Right lobe of liver (tissue), 4 donors: Measurements from ENCODE around the gene ASL.

ENCODE experiments used
- POLR2A ChIP-seq: fragments of 450-650 bp; IDR thresholded peaks from one replicate; pipeline ENCODE4 v1.6.1; 2017; ENCODE audit warnings: antibody characterized with exemption, mild to moderate bottlenecking
- TF ChIP-seq, protein P1 (sequence below), 4 donors: fragments of 200-600 bp in 3 of 4; fragments of 450-650 bp in 1 of 4; IDR thresholded peaks; one replicate each; pipeline versions ENCODE4 v1.5.1 to v1.8.0; 2016 to 2022; ENCODE audit warnings: antibody characterized with exemption in 4 of 4, mild to moderate bottlenecking in 2 of 4
- donor health status: DM: no; HTN: no; CAD: no.
- donor health status: DM: no; HTN: no; CAD: no.
- donor health status: DM: no; HTN: yes; CAD: no.

DNA sequence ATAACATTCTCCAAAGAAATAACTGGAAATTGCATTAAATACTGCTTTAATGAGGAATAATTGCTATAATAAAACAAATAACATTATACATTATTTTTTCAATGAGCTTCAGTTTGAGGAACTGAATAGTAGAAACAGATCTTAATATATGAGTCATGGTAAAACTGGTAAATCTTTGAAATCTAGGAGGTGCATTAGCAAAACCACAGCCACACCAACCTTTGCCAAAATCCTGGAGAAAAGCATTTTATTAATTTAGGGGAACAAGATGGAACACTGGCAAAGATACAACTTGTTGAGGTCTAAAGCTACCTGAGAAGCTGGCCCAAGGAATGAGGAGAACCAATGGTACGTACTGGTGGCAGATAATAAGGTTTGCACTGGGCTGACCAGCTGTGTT, 5.4 kb upstream of the ASL start:
- TF ChIP-seq, protein P1, sequence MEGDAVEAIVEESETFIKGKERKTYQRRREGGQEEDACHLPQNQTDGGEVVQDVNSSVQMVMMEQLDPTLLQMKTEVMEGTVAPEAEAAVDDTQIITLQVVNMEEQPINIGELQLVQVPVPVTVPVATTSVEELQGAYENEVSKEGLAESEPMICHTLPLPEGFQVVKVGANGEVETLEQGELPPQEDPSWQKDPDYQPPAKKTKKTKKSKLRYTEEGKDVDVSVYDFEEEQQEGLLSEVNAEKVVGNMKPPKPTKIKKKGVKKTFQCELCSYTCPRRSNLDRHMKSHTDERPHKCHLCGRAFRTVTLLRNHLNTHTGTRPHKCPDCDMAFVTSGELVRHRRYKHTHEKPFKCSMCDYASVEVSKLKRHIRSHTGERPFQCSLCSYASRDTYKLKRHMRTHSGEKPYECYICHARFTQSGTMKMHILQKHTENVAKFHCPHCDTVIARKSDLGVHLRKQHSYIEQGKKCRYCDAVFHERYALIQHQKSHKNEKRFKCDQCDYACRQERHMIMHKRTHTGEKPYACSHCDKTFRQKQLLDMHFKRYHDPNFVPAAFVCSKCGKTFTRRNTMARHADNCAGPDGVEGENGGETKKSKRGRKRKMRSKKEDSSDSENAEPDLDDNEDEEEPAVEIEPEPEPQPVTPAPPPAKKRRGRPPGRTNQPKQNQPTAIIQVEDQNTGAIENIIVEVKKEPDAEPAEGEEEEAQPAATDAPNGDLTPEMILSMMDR (IDR thresholded peaks at IDR 0.05) = no peak
- no peak for TF ChIP-seq POLR2A
